Activated T-cell treated with anti-CD3 and anti-CD28 coated beads, Interleukin-2, amount 50 U/mL, for 72 hours (primary cell): ENCODE measurements around the gene IRX2. TPM values are rescaled to one million over a fixed set of nuclear protein-coding genes. Genes with fewer than 3 reads are reported as not detected.

Experiments used
- ATAC-seq, 2 donors: fragments of 150-1000 bp; cut with Tn5 transposase; replicated peaks in 1 of 2; 2 replicates each; pipeline ENCODE4 v1.10.0; 2021; ENCODE audit warnings: moderate library complexity in 2 of 2, mild to moderate bottlenecking in 1 of 2
- DNase-seq, 2 donors: peaks; one replicate each; pipeline ENCODE4 v3.0.0; 2021 to 2022; ENCODE audit warnings: mixed read lengths in 1 of 2
- H3K27ac Mint-ChIP-seq: one replicate; pipeline ENCODE4 v1.8.0; 2022; ENCODE audit warnings: mild to moderate bottlenecking, moderate library complexity, mixed read lengths
- H3K27me3 Mint-ChIP-seq: one replicate; pipeline ENCODE4 v1.8.0; 2022; ENCODE audit warnings: low read depth, mixed read lengths
- H3K36me3 Mint-ChIP-seq, 2 donors: one replicate each; pipeline ENCODE4 v1.8.0; 2022; ENCODE audit warnings: mixed read lengths in 2 of 2, mild to moderate bottlenecking in 1 of 2; ENCODE audit not compliant: insufficient read depth in 2 of 2
- H3K4me1 Mint-ChIP-seq: one replicate; pipeline ENCODE4 v1.8.0; 2022; ENCODE audit warnings: low read depth, mixed read lengths
- H3K4me3 Mint-ChIP-seq, 2 donors: one replicate each; pipeline ENCODE4 v1.8.0; 2022; ENCODE audit warnings: mild to moderate bottlenecking in 2 of 2, mixed read lengths in 2 of 2, moderate library complexity in 2 of 2
- H3K9me3 Mint-ChIP-seq, 2 donors: one replicate each; pipeline ENCODE4 v1.8.0; 2022; ENCODE audit warnings: mixed read lengths in 2 of 2
- total RNA-seq, 2 donors: library from RNA; stranded (reverse); gene quantifications; one replicate each; pipeline ENCODE4 v1.2.3, GENCODE V29; 2022

The IRX2 gene
- total RNA-seq, 2 donors from 2014 or later = not detected

GRCh38 chr5:2732850-2733249, 18.6 kb downstream of the IRX2 start:
- no peak for ATAC-seq
- H3K4me1 Mint-ChIP-seq = no peaks in the 10 kb centered on the region

GRCh38 chr5:2732004-2732403, 19.5 kb downstream of the IRX2 start:
- no peak for DNase-seq
- no peak overlapping the region for H3K27ac Mint-ChIP-seq
- H3K4me1 Mint-ChIP-seq = no peaks in the 10 kb centered on the region
- peaks cover 0 to 2% of the 10 kb centered on the region in 2 donors for H3K9me3 Mint-ChIP-seq
- no peak for ATAC-seq
- H3K4me3 Mint-ChIP-seq = no peak overlapping the region
- no peaks in the 10 kb centered on the region for H3K36me3 Mint-ChIP-seq
- peaks cover 20% of the 10 kb centered on the region for H3K27me3 Mint-ChIP-seq

More at GRCh38 chr5:2732850-2733249, 18.6 kb downstream of the IRX2 start:
- Mint-ChIP-seq H3K27ac (no peak overlapping the region), H3K36me3 (no peaks in the 10 kb centered on the region), H3K27me3 (peaks cover 29% of the 10 kb centered on the region), H3K4me3 (no peak overlapping the region), H3K9me3 (peaks cover 0 to 1% of the 10 kb centered on the region in 2 donors)
- DNase-seq = no peak

- no peaks in the 10 kb centered on the region for H3K36me3 Mint-ChIP-seq
- H3K27ac Mint-ChIP-seq = no peak overlapping the region
- peaks cover 7% of the 10 kb centered on the region for H3K27me3 Mint-ChIP-seq
- H3K9me3 Mint-ChIP-seq = peaks cover 0 to 2% of the 10 kb centered on the region in 2 donors
- H3K4me1 Mint-ChIP-seq = no peaks in the 10 kb centered on the region
- no peak for ATAC-seq
- DNase-seq = no peak
- H3K4me3 Mint-ChIP-seq = no peak overlapping the region
These were observed 22.3 kb downstream of the IRX2 start for GRCh38 chr5:2729189-2729588.

- H3K27me3 Mint-ChIP-seq = no peaks in the 10 kb centered on the region
- ATAC-seq (no peak), DNase-seq (no peak)
- no peaks in the 10 kb centered on the region for H3K4me1 Mint-ChIP-seq
- no peaks in the 10 kb centered on the region for H3K36me3 Mint-ChIP-seq
- H3K4me3 Mint-ChIP-seq = no peak overlapping the region
- no peak overlapping the region for H3K27ac Mint-ChIP-seq
- H3K9me3 Mint-ChIP-seq = peaks cover 0 to 2% of the 10 kb centered on the region in 2 donors
These were observed 23.9 kb downstream of the IRX2 start for GRCh38 chr5:2727550-2727949.

GRCh38 chr5:2725980-2726765, 25.3 kb downstream of the IRX2 start:
- H3K27me3 Mint-ChIP-seq = no peaks in the 10 kb centered on the region
- no peak overlapping the region for H3K4me3 Mint-ChIP-seq
- H3K36me3 Mint-ChIP-seq = no peaks in the 10 kb centered on the region
- ATAC-seq (no peak), DNase-seq (no peak)
- no peak overlapping the region for H3K27ac Mint-ChIP-seq
- peaks cover 0 to 2% of the 10 kb centered on the region in 2 donors for H3K9me3 Mint-ChIP-seq
- H3K4me1 Mint-ChIP-seq = no peaks in the 10 kb centered on the region

GRCh38 chr5:2724831-2725230, 26.6 kb downstream of the IRX2 start:
- Mint-ChIP-seq H3K4me1 (no peaks in the 10 kb centered on the region), H3K9me3 (peaks cover 0 to 2% of the 10 kb centered on the region in 2 donors), H3K36me3 (no peaks in the 10 kb centered on the region), H3K27me3 (no peaks in the 10 kb centered on the region), H3K4me3 (no peak overlapping the region), H3K27ac (no peak overlapping the region)
- ATAC-seq (no peak), DNase-seq (no peak)

- Mint-ChIP-seq H3K4me1 (no peaks in the 10 kb centered on the region), H3K27ac (no peak overlapping the region), H3K4me3 (no peak overlapping the region), H3K27me3 (no peaks in the 10 kb centered on the region), H3K9me3 (peaks cover 0 to 2% of the 10 kb centered on the region in 2 donors), H3K36me3 (no peaks in the 10 kb centered on the region)
- DNase-seq = no peak
- ATAC-seq = no peak
These were observed 27.4 kb downstream of the IRX2 start for GRCh38 chr5:2724031-2724581.

GRCh38 chr5:2722901-2723300, 28.6 kb downstream of the IRX2 start:
- no peak overlapping the region for H3K4me3 Mint-ChIP-seq
- no peak for DNase-seq
- H3K4me1 Mint-ChIP-seq = no peaks in the 10 kb centered on the region
- no peak overlapping the region for H3K27ac Mint-ChIP-seq
- no peaks in the 10 kb centered on the region for H3K27me3 Mint-ChIP-seq
- no peak for ATAC-seq
- no peaks in the 10 kb centered on the region for H3K36me3 Mint-ChIP-seq
- peaks cover 0 to 1% of the 10 kb centered on the region in 2 donors for H3K9me3 Mint-ChIP-seq

GRCh38 chr5:2721385-2722138, 29.9 kb downstream of the IRX2 start:
- Mint-ChIP-seq H3K36me3 (no peaks in the 10 kb centered on the region), H3K27me3 (no peaks in the 10 kb centered on the region), H3K9me3 (no peaks in the 10 kb centered on the region), H3K4me1 (no peaks in the 10 kb centered on the region), H3K27ac (no peak overlapping the region), H3K4me3 (no peak overlapping the region)
- ATAC-seq = no peak
- DNase-seq = no peak

GRCh38 chr5:2719332-2719731, 32.1 kb downstream of the IRX2 start:
- no peak overlapping the region for H3K4me3 Mint-ChIP-seq
- no peaks in the 10 kb centered on the region for H3K9me3 Mint-ChIP-seq
- H3K27ac Mint-ChIP-seq = no peak overlapping the region
- no peaks in the 10 kb centered on the region for H3K36me3 Mint-ChIP-seq
- H3K27me3 Mint-ChIP-seq = no peaks in the 10 kb centered on the region
- H3K4me1 Mint-ChIP-seq = no peaks in the 10 kb centered on the region
- no peak for DNase-seq
- no peak for ATAC-seq

- Mint-ChIP-seq H3K4me3 (no peak overlapping the region), H3K27ac (no peak overlapping the region), H3K9me3 (no peaks in the 10 kb centered on the region), H3K27me3 (no peaks in the 10 kb centered on the region), H3K4me1 (no peaks in the 10 kb centered on the region), H3K36me3 (no peaks in the 10 kb centered on the region)
- no peak for ATAC-seq
- no peak for DNase-seq
These were observed 33.4 kb downstream of the IRX2 start for GRCh38 chr5:2718115-2718514.

- Mint-ChIP-seq H3K27me3 (no peaks in the 10 kb centered on the region), H3K27ac (no peak overlapping the region), H3K9me3 (no peaks in the 10 kb centered on the region), H3K36me3 (no peaks in the 10 kb centered on the region), H3K4me1 (no peaks in the 10 kb centered on the region), H3K4me3 (no peak overlapping the region)
- DNase-seq = no peak
- no peak for ATAC-seq
These were observed 35.6 kb downstream of the IRX2 start for GRCh38 chr5:2715856-2716255.

GRCh38 chr5:2714805-2715204, 36.7 kb downstream of the IRX2 start:
- H3K4me3 Mint-ChIP-seq = no peak overlapping the region
- H3K27me3 Mint-ChIP-seq = no peaks in the 10 kb centered on the region
- H3K27ac Mint-ChIP-seq = no peak overlapping the region
- ATAC-seq = no peak
- no peaks in the 10 kb centered on the region for H3K4me1 Mint-ChIP-seq
- no peak for DNase-seq
- H3K9me3 Mint-ChIP-seq = no peaks in the 10 kb centered on the region
- no peaks in the 10 kb centered on the region for H3K36me3 Mint-ChIP-seq
